Pancreas (tissue), 10 donors: Measurements from ENCODE around the gene KRT74. TPM values are rescaled to one million over a fixed set of nuclear protein-coding genes. Genes with fewer than 3 reads are reported as not detected.

ENCODE experiments used
- ATAC-seq, 4 donors: fragments of 200-7000 bp; cut with Tn5 transposase; one replicate each; pipeline versions ENCODE4 v1.8.0 to v1.9.1; 2020; ENCODE audit warnings: mild to moderate bottlenecking in 4 of 4, moderate library complexity in 4 of 4
- DNase-seq, 6 donors: peaks; one replicate each; pipeline ENCODE4 v3.0.0-alpha.2; 2020
- FAIRE-seq: peaks from 2 replicates; lab custom pipeline; 2012; peaks lifted over from hg19 to GRCh38; lab: Jason Lieb, UNC
- H3K27ac ChIP-seq, 4 donors: fragments of 200-600 bp; sonication (generic); 1 replicate in 3 of 4; 2 replicates in 1 of 4; pipeline versions ENCODE4 v1.5.0 to v1.8.0; 2020
- H3K27me3 ChIP-seq, 4 donors: fragments of 200-600 bp; one replicate each; pipeline ENCODE4 v1.8.0; 2021
- H3K36me3 ChIP-seq, 3 donors: fragments of 200-600 bp; sonication (generic) in 1 of 3; one replicate each; pipeline versions ENCODE4 v1.5.0 to v1.8.0; 2020 to 2021
- H3K4me1 ChIP-seq, 3 donors: fragments of 200-600 bp; one replicate each; pipeline ENCODE4 v1.8.0; 2021
- H3K4me3 ChIP-seq, 4 donors: fragments of 200-600 bp; sonication (generic) in 2 of 4; one replicate each; pipeline versions ENCODE4 v1.5.0 to v1.8.0; 2020 to 2021
- H3K9me3 ChIP-seq, 4 donors: fragments of 200-600 bp; one replicate each; pipeline ENCODE4 v1.8.0; 2021
- CTCF ChIP-seq, 4 donors: fragments of 200-600 bp; sonication (generic) in 3 of 4; IDR thresholded peaks; one replicate each; pipeline versions ENCODE4 v1.5.0 to v1.8.0; 2021; ENCODE audit warnings: antibody characterized with exemption in 4 of 4
- WGBS, 2 donors: extraction: QIAGEN DNeasy Blood & Tissue Kit; methylation state at CpG; one replicate each; pipeline ENCODE4 v1.1.7; 2013; 5-methylcytosine and 5-hydroxymethylcytosine counted together
- intact Hi-C, 3 donors: fragments of 100-400 bp; cut with DNase I; formaldehyde crosslinking; loops; one replicate each; pipeline versions ENCODE4 v1.11.1 to v1.14.2; 2022
- polyA plus RNA-seq, 2 donors: library from polyadenylated mRNA; stranded (reverse); fragments of 200-250 nt; gene quantifications; one replicate each; pipeline ENCODE4 v1.2.3, GENCODE V29; 2013
- total RNA-seq, 6 donors: library from RNA; stranded (reverse); fragmentation: NEBNext Ultra II Directional in 4 of 6; extraction: Animal tissue kit (Norgen Biotek cat#: 25700) in 4 of 6; gene quantifications; one replicate each; pipeline versions ENCODE4 v1.2.1 to v1.2.4, GENCODE V29; 2021 to 2023
- donor health status: healthy with polysubstance abuse.
- donor health status: DM: no; HTN: no; CAD: no; lungs with moderate emphysema.
- donor health status: DM: no; HTN: no; CAD: no.
- donor health status: control.
- donor health status: control.
- donor health status: Bipolar disorder and iron deficiency.
- donor health status: DM: yes; HTN: yes; CAD: no.
- donor health status: DM: no; HTN: no; CAD: no.
- donor health status: DM: no; HTN: no; CAD: no.
- donor health status: DM: yes; HTN: yes; CAD: no.

The KRT74 gene
- total and polyA plus RNA-seq, 8 donors, result not detected

- FAIRE-seq, result no peak
- no peak for DNase-seq
- Histone ChIP-seq H3K9me3 (no peaks in the 10 kb centered on the region), H3K36me3 (no peaks in the 10 kb centered on the region), H3K27ac (no peak overlapping the region), H3K4me3 (no peak overlapping the region), H3K4me1 (no peaks in the 10 kb centered on the region), H3K27me3 (peaks cover 0 to 4% (median 0%) of the 10 kb centered on the region in 4 donors)
- no peak for ATAC-seq
- 80 to 82% methylated on average over 6 of the region's 6 CpGs for WGBS, 2 donors
- intact Hi-C loops, result no loop called here
- TF ChIP-seq CTCF (IDR thresholded peaks at IDR 0.05), result no peak
These were observed 16.4 kb upstream of the KRT74 start for GRCh38 chr12:52590021-52590420.

- Histone ChIP-seq H3K27me3 (no peaks in the 10 kb centered on the region), H3K27ac (no peak overlapping the region), H3K36me3 (no peaks in the 10 kb centered on the region), H3K4me1 (no peaks in the 10 kb centered on the region), H3K9me3 (no peaks in the 10 kb centered on the region), H3K4me3 (no peak overlapping the region)
- FAIRE-seq (no peak), ATAC-seq (no peak), DNase-seq (no peak)
- no peak for TF ChIP-seq CTCF (IDR thresholded peaks at IDR 0.05)
- intact Hi-C loops, result loop anchor here in 2 of 3 donors (10.0 kb wide), 2 partner anchors 287 to 397 kb away; no protein-coding TSS in a partner anchor
- WGBS, 2 donors, result 70 to 76% methylated on average over 17 of the region's 17 CpGs
These were observed 13.9 kb upstream of the KRT74 start for GRCh38 chr12:52587563-52587962.

GRCh38 chr12:52585946-52586345, 12.3 kb upstream of the KRT74 start:
- H3K9me3 ChIP-seq, result no peaks in the 10 kb centered on the region
- no peak overlapping the region for H3K4me3 ChIP-seq
- no peaks in the 10 kb centered on the region for H3K36me3 ChIP-seq
- no peak overlapping the region for H3K27ac ChIP-seq
- 71 to 84% methylated on average over 9 of the region's 9 CpGs for WGBS, 2 donors
- no peaks in the 10 kb centered on the region for H3K4me1 ChIP-seq
- DNase-seq (no peak), ATAC-seq (no peak), FAIRE-seq (no peak)
- no peak for TF ChIP-seq CTCF (IDR thresholded peaks at IDR 0.05)
- intact Hi-C loops, result loop anchor here in 2 of 3 donors (10.0 kb wide), 2 partner anchors 289 to 399 kb away; no protein-coding TSS in a partner anchor
- H3K27me3 ChIP-seq, result no peaks in the 10 kb centered on the region

- no peak for DNase-seq
- 77 to 79% methylated on average over 3 of the region's 3 CpGs for WGBS, 2 donors
- H3K27me3 ChIP-seq, result no peaks in the 10 kb centered on the region
- H3K27ac ChIP-seq, result no peak overlapping the region
- TF ChIP-seq CTCF (IDR thresholded peaks at IDR 0.05), result no peak
- no peak overlapping the region for H3K4me3 ChIP-seq
- H3K9me3 ChIP-seq, result no peaks in the 10 kb centered on the region
- H3K4me1 ChIP-seq, result no peaks in the 10 kb centered on the region
- no peak for FAIRE-seq
- no peak for ATAC-seq
- no peaks in the 10 kb centered on the region for H3K36me3 ChIP-seq
- intact Hi-C loops, result loop anchor here in 2 of 3 donors (10.0 kb wide), 2 partner anchors 290 to 400 kb away; no protein-coding TSS in a partner anchor
These were observed 11.4 kb upstream of the KRT74 start for GRCh38 chr12:52585066-52585465.

- no peak overlapping the region for H3K4me3 ChIP-seq
- H3K36me3 ChIP-seq, result no peaks in the 10 kb centered on the region
- TF ChIP-seq CTCF (IDR thresholded peaks at IDR 0.05), result no peak
- no peaks in the 10 kb centered on the region for H3K4me1 ChIP-seq
- intact Hi-C loops, result loop anchor here (5.0 to 10.0 kb wide), 4 partner anchors 283 to 401 kb away; no protein-coding TSS in a partner anchor
- no peak overlapping the region for H3K27ac ChIP-seq
- WGBS, 2 donors, result 77 to 84% methylated on average over 9 of the region's 9 CpGs
- ATAC-seq (no peak), DNase-seq (no peak), FAIRE-seq (no peak)
- no peaks in the 10 kb centered on the region for H3K27me3 ChIP-seq
- H3K9me3 ChIP-seq, result no peaks in the 10 kb centered on the region
These were observed 10.6 kb upstream of the KRT74 start for GRCh38 chr12:52584156-52584682.
